ENCODE results near the gene DYNLT2B.

GRCh38 chr3:196274585-196274984 is 43.5 kb downstream of the DYNLT2B start:
- TF ChIP-seq CTCF (IDR thresholded peaks at IDR 0.05) (no peak), POLR2AphosphoS5 (IDR thresholded peaks at IDR 0.05) (no peak)
